Activated naive CD8-positive, alpha-beta T cell treated with anti-CD3 and anti-CD28 coated beads, Interleukin-2, amount 50 U/mL, for 16 hours (primary cell): ENCODE data around the gene STRN3.
"Not testable (repeated sequence)": the region's sequence is repeated elsewhere in the genome, so short reads cannot be mapped to it uniquely, and the experiment has no call there.

Source experiments
- DNase-seq: peaks from one replicate; pipeline ENCODE4 v3.0.0-alpha.2; 2020; ENCODE audit warnings: low read depth, low spot score

Gene STRN3

GRCh38 chr14:31037709-31038221 is 11.6 kb upstream of the STRN3 start:
- DNase-seq: no peak

- no peak for DNase-seq
Measured at GRCh38 chr14:31036552-31036951, 10.4 kb upstream of the STRN3 start.

GRCh38 chr14:31030469-31030868 is 4.3 kb upstream of the STRN3 start:
- DNase-seq: no peak

GRCh38 chr14:31029016-31029970 is 3.1 kb upstream of the STRN3 start:
- no peak for DNase-seq

GRCh38 chr14:31027847-31028246 is 1.7 kb upstream of the STRN3 start:
- DNase-seq: no peak

- peak; percentile 71 for DNase-seq
Measured at GRCh38 chr14:31026450-31027235, 464 bp upstream of the STRN3 start.

- DNase-seq: peak; percentile 5
Measured at GRCh38 chr14:31025367-31026076, 657 bp downstream of the STRN3 start, which contains the start of gene AP4S1. Gene AP4S1 (plus strand): TSS chr14:31025649. CDS start chr14:31066197, 40,548 bp downstream.

- no peak for DNase-seq
Measured at GRCh38 chr14:31024577-31025366, 1.4 kb downstream of the STRN3 start.

GRCh38 chr14:31024010-31024480 is 2.1 kb downstream of the STRN3 start:
- no peak for DNase-seq

GRCh38 chr14:31022386-31022785 is 3.8 kb downstream of the STRN3 start:
- DNase-seq: no peak

- DNase-seq: no peak
Measured at GRCh38 chr14:31021576-31021949, 4.6 kb downstream of the STRN3 start.

GRCh38 chr14:31020834-31021575 is 5.2 kb downstream of the STRN3 start:
- no peak for DNase-seq

- no peak for DNase-seq
Measured at GRCh38 chr14:31018057-31018645, 8.0 kb downstream of the STRN3 start.

GRCh38 chr14:31013841-31014240 is 12.3 kb downstream of the STRN3 start:
- no peak for DNase-seq

- no peak for DNase-seq
Measured at GRCh38 chr14:31010935-31011334, 15.2 kb downstream of the STRN3 start.

- no peak for DNase-seq
Measured at GRCh38 chr14:31009836-31010574, 16.2 kb downstream of the STRN3 start.

- no peak for DNase-seq
Measured at GRCh38 chr14:31006703-31007102, 19.5 kb downstream of the STRN3 start.

GRCh38 chr14:31004007-31004406 is 22.2 kb downstream of the STRN3 start:
- not testable (repeated sequence) for DNase-seq

GRCh38 chr14:31003284-31003683 is 22.9 kb downstream of the STRN3 start:
- DNase-seq: no peak
